Stimulated activated CD8-positive, alpha-beta memory T cell treated with anti-CD3 and anti-CD28 coated beads, Interleukin-7, amount 100 ng/mL, for 24 hours (primary cell): Measurements from ENCODE around the gene GEMIN7.

Source experiments
- DNase-seq: peaks from one replicate; pipeline ENCODE4 v3.0.0-alpha.2; 2020; ENCODE audit warnings: low read depth

GEMIN7 gene

DNA sequence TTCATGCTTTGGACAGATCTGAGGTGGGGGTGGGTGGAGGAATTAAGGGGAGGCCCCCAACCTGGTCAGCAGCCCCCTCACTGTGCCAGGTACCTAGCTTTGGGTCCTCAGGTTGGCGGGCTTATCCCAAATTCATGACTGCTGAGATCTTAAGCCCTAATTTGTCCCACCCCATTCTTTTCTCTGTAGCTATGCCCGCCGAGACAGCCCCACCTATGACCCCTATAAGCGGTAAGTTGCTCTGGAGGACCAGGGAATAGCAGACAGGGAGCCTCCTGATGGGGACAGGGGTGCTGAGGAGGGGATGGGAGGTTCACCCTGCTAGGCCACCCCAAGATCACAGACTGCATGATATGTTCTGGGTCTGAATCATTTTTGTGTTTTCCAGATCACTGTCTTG is 17.1 kb upstream of the GEMIN7 start:
- no peak for DNase-seq

GRCh38 chr19:45063851-45064801 is 14.9 kb upstream of the GEMIN7 start:
- DNase-seq, result no peak

DNA sequence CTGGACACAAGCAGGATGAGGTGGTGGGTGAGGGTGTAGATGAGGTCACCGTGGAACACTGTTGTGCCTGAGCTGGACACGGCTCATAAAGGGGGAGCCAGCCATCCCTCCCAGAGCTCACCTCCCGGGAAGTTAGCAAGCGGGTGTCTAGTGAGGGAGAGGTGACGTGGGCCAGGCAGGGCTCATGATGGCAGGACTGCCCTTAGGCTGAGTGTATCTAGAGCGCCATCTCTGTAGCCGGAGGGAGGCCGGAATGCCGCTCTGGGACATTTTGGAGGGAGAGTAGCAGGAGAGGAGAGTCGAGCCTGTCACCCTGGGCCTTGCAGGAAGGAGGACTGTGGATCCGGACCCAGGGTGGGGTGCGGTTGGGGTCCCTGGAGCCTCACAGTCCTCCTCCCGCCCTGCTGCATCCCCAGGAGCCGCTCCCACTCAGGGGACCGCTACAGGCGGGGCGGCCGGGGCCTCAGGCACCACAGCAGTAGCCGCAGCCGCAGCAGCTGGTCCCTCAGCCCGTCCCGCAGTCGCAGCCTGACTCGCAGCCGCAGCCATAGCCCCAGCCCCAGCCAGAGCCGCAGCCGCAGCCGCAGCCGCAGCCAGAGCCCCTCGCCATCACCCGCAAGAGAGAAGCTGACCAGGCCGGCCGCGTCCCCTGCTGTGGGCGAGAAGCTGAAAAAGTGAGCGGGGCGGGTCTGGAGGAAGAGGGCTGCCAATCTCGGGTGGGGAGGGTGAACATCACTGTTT is 12.0 kb upstream of the GEMIN7 start:
- DNase-seq, result no peak

- DNase-seq, result no peak
Observed at GRCh38 chr19:45068041-45068440, 11.0 kb upstream of the GEMIN7 start.

GRCh38 chr19:45069056-45069455 is 10.0 kb upstream of the GEMIN7 start:
- DNase-seq, result no peak

GRCh38 chr19:45070214-45070613 is 8.8 kb upstream of the GEMIN7 start:
- no peak for DNase-seq

DNA sequence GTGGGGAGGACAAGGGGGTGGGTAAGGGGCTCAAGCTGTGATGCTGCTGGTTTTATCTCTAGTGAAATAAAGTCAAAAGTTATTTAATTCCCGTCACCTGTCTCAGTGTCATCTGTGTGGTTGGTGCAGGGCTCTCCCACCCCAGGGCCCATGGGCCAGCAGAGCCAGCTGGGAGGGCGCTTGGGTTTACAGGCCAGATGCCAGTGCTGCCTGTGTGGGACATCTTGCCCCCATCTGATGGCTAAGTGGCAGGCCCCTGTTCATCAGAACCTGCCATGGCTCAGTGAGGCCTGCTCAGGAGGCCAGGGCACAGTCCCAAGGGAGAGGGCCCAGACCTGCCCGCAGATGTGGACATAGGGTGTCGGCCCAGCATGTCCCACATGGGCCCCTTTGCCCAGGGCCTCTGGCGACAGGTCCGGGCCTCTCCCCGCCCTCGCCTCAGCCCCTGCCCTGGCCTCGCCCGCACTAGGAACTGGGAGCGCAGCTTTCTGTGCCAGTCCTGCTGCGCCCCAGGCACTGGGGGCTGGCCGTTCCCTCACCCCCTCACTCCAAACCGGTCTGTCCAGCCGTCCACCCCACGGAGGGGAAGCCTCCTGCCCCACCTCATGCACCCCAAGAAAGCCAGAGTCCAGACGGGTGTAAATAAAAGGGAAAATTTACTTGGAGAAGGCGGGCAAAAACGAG is 8.1 kb upstream of the GEMIN7 start:
- no peak for DNase-seq

- DNase-seq, result no peak
Observed at GRCh38 chr19:45071545-45071938, 7.5 kb upstream of the GEMIN7 start.

DNA sequence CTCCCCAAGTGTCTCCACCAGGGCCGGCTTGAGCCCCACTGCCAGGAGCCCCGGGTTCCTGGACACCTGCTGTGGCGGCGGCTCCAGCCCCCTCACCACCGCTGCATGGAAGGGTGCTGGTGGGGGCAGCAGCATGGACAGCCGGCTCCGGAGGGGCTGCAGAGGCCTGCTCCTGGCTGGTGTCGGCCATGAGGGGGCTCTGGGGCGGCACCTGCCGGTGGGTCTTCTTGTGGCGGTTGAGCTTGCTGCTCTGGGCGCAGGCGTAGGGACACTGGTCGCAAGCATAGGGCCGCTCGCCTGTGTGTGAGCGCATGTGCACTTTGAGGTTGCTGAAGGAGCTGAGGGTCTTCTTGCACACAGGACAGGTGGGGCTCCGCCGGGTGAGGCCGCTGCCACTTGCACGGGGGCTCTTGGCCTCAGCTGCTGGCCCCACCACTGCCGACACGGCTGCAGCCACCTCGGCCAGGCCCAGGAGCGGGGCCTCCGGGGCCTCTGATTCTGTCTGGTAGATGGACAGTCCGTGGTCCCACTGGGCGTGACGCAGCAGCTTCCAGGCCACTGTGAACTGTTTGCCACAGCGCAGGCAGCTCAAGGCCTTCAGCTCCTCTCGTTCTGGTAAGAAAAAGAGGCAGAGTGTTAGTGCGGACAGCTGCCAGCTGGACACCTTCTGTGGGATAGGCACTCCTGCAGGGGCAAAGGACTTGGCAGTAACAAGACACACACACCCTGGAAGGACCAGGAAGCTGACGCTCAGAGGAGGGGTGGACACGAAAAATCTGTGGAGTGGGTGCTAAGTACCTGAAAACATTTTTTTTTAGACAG is 6.9 kb upstream of the GEMIN7 start:
- no peak for DNase-seq

DNA sequence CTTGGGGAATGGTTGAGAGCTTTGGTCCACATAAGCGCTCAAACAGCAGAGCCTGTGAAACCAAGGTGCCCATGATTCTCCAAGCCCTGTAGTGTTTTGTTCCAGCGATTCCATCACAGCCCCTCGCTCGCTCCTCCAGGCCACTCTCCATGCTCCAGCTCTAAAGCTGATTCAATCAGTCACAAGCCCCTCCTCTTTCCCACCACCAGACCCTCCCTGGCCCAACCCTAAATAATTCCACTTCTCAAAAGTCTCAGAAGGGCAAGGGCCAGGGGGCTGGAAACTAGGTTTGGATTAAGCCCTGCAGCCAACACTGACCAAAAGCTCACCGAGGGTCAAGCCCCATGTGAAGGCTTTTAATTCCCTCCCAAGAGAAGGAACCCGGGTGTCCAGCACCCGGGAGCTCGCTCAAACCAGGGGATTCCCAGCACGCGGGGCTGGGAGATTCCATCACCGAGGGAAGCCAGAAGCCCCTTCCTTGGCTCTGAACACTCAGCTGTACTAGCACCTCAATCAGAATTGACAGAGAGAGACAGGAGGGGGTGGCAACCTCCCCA is 4.2 kb upstream of the GEMIN7 start:
- no peak for DNase-seq

GRCh38 chr19:45075301-45076028 is 3.6 kb upstream of the GEMIN7 start:
- no peak for DNase-seq

- DNase-seq, result peak; percentile 57
Observed at GRCh38 chr19:45076029-45076850, 2.8 kb upstream of the GEMIN7 start, which contains the start of gene ZNF296. TSS of gene ZNF296 (minus strand) at chr19:45076478. CDS start at chr19:45076373, 105 bp downstream.

- no peak for DNase-seq
Observed at GRCh38 chr19:45076851-45077730, 2.0 kb upstream of the GEMIN7 start.

GRCh38 chr19:45078390-45079062 is 534 bp upstream of the GEMIN7 start:
- no peak for DNase-seq

DNA sequence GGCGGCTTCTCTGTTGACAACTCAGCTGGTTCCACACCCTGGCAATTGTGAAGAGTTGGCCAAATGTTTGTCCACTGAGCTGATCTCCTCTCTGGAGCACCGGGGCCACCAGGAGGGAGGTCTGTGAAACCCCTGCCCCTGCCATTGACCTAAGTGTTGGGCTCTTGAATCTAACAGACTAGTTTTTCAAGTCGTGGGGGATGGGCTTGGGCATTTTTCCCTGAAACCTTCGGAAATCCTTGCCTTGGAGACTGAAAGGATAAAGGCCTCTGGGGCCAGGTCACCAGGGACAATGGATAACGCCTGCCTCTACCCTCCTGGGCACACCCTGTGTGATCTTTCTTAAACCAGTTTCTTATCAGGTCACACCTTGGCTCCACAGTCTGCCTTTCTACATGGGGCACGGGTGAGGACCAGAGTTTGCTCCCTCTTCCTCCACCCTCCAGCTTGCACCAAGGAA is 881 bp downstream of the GEMIN7 start:
- DNase-seq, result no peak

DNA sequence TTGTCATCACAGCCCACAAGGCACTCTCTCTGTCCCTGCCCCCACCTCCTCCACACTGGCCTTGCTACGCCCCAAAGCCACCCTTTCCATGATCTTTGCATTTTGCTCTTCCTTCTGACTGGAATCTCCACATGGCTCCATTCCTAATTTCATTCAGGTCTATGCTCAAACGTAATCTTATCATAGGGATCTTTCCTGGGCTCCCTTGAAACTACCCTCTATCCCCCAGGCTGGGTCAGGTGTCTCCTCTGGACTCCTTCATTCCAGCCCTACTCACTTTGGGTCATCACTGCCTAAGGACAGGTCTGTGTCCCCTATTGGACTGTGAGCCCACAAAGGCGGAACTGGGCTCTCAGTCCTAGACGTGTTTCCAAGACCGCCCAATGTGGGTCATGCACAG is 3.1 kb downstream of the GEMIN7 start:
- DNase-seq, result no peak

DNA sequence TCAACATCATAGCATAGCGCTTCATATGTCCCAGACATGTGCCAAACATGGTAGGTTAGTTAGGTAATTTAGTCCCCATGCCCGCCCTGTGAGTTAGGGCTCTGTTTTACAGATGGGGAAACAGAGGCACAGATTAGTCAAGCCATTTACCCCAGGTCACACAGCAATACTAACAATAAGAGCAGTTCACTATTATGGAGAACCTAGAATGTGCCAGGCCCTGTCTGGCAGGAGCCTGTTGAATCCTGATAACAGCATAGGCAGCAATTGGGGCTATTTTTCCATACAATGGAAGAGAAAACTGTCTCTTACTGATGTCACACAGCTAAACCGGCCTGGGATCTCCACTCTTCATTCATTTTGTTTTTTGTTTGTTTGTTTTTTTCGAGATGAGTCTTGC is 7.4 kb downstream of the GEMIN7 start:
- no peak for DNase-seq

DNA sequence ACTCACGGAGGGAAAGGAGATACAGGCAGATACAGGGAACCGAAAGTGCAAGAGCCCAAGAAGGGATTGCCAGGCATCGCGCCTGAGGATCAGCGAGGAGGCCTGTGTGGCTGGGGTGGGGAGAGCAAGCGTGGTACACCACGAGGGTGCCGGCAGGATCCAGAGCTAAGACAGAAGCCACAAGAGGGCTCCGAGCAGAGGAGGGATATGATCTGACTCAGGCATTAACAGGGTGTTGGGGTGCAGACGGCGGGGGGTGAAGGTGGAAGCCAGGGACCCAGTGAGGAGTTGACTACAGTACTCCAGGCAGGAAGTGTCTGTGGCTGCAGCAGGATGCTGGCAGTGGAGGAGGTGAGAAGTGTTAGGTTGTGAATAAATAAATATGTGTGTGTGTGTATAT is 8.5 kb downstream of the GEMIN7 start:
- DNase-seq, result no peak
